HG02763 (cell line): ENCODE results near the gene EML3.
"Not testable (repeated sequence)": the region's sequence is repeated elsewhere in the genome, so short reads cannot be mapped to it uniquely, and the experiment has no call there.

Experiments used
- ATAC-seq: cut with Tn5 transposase; IDR thresholded peaks from one replicate; pipeline ENCODE4 v1.9.1; 2021; ENCODE audit warnings: mild to moderate bottlenecking, moderate library complexity; ENCODE audit not compliant: unreplicated experiment

Gene EML3

GRCh38 chr11:62599901-62600300 lies 12.7 kb downstream of the EML3 start:
- no peak for ATAC-seq

GRCh38 chr11:62599069-62599696 lies 13.4 kb downstream of the EML3 start:
- peak; percentile 40 for ATAC-seq

GRCh38 chr11:62595124-62595523 lies 17.5 kb downstream of the EML3 start:
- ATAC-seq: no peak

GRCh38 chr11:62593434-62594044 lies 19.0 kb downstream of the EML3 start:
- ATAC-seq: no peak

GRCh38 chr11:62592989-62593421 lies 19.6 kb downstream of the EML3 start:
- no peak for ATAC-seq

- ATAC-seq: no peak
These were observed 20.3 kb downstream of the EML3 start for GRCh38 chr11:62592146-62592815.

- peak; percentile 87 for ATAC-seq
These were observed 21.0 kb downstream of the EML3 start, which contains the start of gene TUT1 for GRCh38 chr11:62591448-62592145. TUT1 (minus strand) TSS chr11:62591523; CDS start chr11:62591485, 38 bp downstream.

- no peak for ATAC-seq
These were observed 23.5 kb downstream of the EML3 start for GRCh38 chr11:62588966-62589637.

GRCh38 chr11:62585356-62585755 lies 27.2 kb downstream of the EML3 start:
- ATAC-seq: not testable (repeated sequence)

- ATAC-seq: not testable (repeated sequence)
These were observed 30.8 kb downstream of the EML3 start for GRCh38 chr11:62581735-62582134.

GRCh38 chr11:62580959-62581715 lies 31.4 kb downstream of the EML3 start:
- ATAC-seq: no peak

GRCh38 chr11:62579252-62579651 lies 33.3 kb downstream of the EML3 start:
- ATAC-seq: no peak

- no peak for ATAC-seq
These were observed 34.0 kb downstream of the EML3 start for GRCh38 chr11:62578541-62578940.

GRCh38 chr11:62577046-62577714 lies 35.4 kb downstream of the EML3 start:
- no peak for ATAC-seq

- no peak for ATAC-seq
These were observed 36.7 kb downstream of the EML3 start for GRCh38 chr11:62575837-62576236.

- no peak for ATAC-seq
These were observed 37.4 kb downstream of the EML3 start for GRCh38 chr11:62575156-62575555.

- peak; percentile 3 for ATAC-seq
These were observed 38.1 kb downstream of the EML3 start for GRCh38 chr11:62574363-62575071.

- peak; percentile 85 for ATAC-seq
These were observed 38.8 kb downstream of the EML3 start, which contains the start of gene EEF1G for GRCh38 chr11:62573592-62574362. EEF1G (minus strand) TSS chr11:62573891; CDS start chr11:62573842, 49 bp downstream.
